Stimulated activated naive CD8-positive, alpha-beta T cell treated with anti-CD3 and anti-CD28 coated beads, Interleukin-15, Interleukin-2, amounts not matched to agents 100 U/mL and 50 U/mL, for 24 hours (primary cell): Measurements from ENCODE around the gene PRSS35.
A peak's percentile ranks its signal among the peaks of the same experiment; 100 is the strongest.
"Not testable (repeated sequence)": the region's sequence is repeated elsewhere in the genome, so short reads cannot be mapped to it uniquely, and the experiment has no call there.

ENCODE experiments used
- ATAC-seq: fragments of 150-1000 bp; cut with Tn5 transposase; one replicate; pipeline ENCODE4 v1.10.0; 2021
- DNase-seq: peaks from one replicate; pipeline ENCODE4 v3.0.0; 2021

The PRSS35 gene

GRCh38 chr6:83517500-83517899 is 5.2 kb downstream of the PRSS35 start:
- DNase-seq (no peak), ATAC-seq (no peak)

- DNase-seq (no peak), ATAC-seq (no peak)
These were observed 6.6 kb downstream of the PRSS35 start for GRCh38 chr6:83518816-83519480.

GRCh38 chr6:83536034-83536646 is 23.8 kb downstream of the PRSS35 start:
- DNase-seq: peak; percentile 55

GRCh38 chr6:83536647-83537589 is 24.6 kb downstream of the PRSS35 start:
- no peak for ATAC-seq
- no peak for DNase-seq

More at GRCh38 chr6:83536034-83536646, 23.8 kb downstream of the PRSS35 start:
- no peak for ATAC-seq

- DNase-seq (no peak), ATAC-seq (no peak)
These were observed 27.3 kb downstream of the PRSS35 start for GRCh38 chr6:83539678-83540077.

GRCh38 chr6:83546636-83547035 is 34.3 kb downstream of the PRSS35 start:
- no peak for ATAC-seq
- no peak for DNase-seq

- not testable (repeated sequence) for ATAC-seq, DNase-seq
These were observed 38.1 kb downstream of the PRSS35 start for GRCh38 chr6:83550482-83550881.

- not testable (repeated sequence) for ATAC-seq, DNase-seq
These were observed 39.4 kb downstream of the PRSS35 start for GRCh38 chr6:83551748-83552147.

- ATAC-seq (no peak), DNase-seq (no peak)
These were observed 44.5 kb downstream of the PRSS35 start for GRCh38 chr6:83556871-83557270.

GRCh38 chr6:83558975-83559374 is 46.6 kb downstream of the PRSS35 start:
- DNase-seq (no peak), ATAC-seq (no peak)

- not testable (repeated sequence) for ATAC-seq, DNase-seq
These were observed 59.4 kb downstream of the PRSS35 start for GRCh38 chr6:83571663-83572185.

- ATAC-seq: no peak
These were observed 62.4 kb downstream of the PRSS35 start for GRCh38 chr6:83574783-83575182.

More at GRCh38 chr6:83574783-83575182, 62.4 kb downstream of the PRSS35 start:
- no peak for DNase-seq
